H9 (cell line): Measurements from ENCODE around the gene LAMB4. TPM values are rescaled to one million over a fixed set of nuclear protein-coding genes. Genes with fewer than 3 reads are reported as not detected.

Source experiments
- DNase-seq: peaks from one replicate; pipeline ENCODE4 v3.0.0-alpha.2; 2017
- H2AFZ ChIP-seq: one replicate; pipeline ENCODE4 v1.6.1; 2013; ENCODE audit warnings: mild to moderate bottlenecking, low read length, control low read depth, moderate library complexity
- H2AK5ac ChIP-seq: 2 replicates; pipeline ENCODE4 v1.6.1; 2013; ENCODE audit warnings: low read length, control low read depth, mixed read lengths; ENCODE audit not compliant: insufficient read length
- H2BK120ac ChIP-seq: one replicate; pipeline ENCODE4 v1.6.1; 2013; ENCODE audit warnings: low read depth, mild to moderate bottlenecking, low read length, control low read depth, inconsistent platforms; ENCODE audit not compliant: poor library complexity, severe bottlenecking
- H2BK12ac ChIP-seq: 2 replicates; pipeline ENCODE4 v1.6.1; 2013; ENCODE audit warnings: low read length, control low read depth, mixed read lengths, low read depth; ENCODE audit not compliant: insufficient read length
- H2BK15ac ChIP-seq: 2 replicates; pipeline ENCODE4 v1.6.1; 2013; ENCODE audit warnings: low read depth, low read length, control low read depth
- H2BK20ac ChIP-seq: one replicate; pipeline ENCODE4 v1.6.1; 2013; ENCODE audit warnings: low read depth, mild to moderate bottlenecking, low read length, control low read depth, inconsistent platforms; ENCODE audit not compliant: poor library complexity, severe bottlenecking
- H2BK5ac ChIP-seq: 2 replicates; pipeline ENCODE4 v1.6.1; 2013; ENCODE audit warnings: low read length, control low read depth, mixed read lengths; ENCODE audit not compliant: insufficient read length
- H3K14ac ChIP-seq: 2 replicates; pipeline ENCODE4 v1.6.1; 2013; ENCODE audit warnings: low read length, control low read depth; ENCODE audit not compliant: insufficient read depth
- H3K18ac ChIP-seq: 2 replicates; pipeline ENCODE4 v1.6.1; 2013; ENCODE audit warnings: low read depth, mild to moderate bottlenecking, mixed read lengths, low read length, control low read depth; ENCODE audit not compliant: insufficient read length
- H3K23ac ChIP-seq: 2 replicates; pipeline ENCODE4 v1.6.1; 2013; ENCODE audit warnings: low read length, control low read depth, mixed read lengths, low read depth; ENCODE audit not compliant: insufficient read length
- H3K23me2 ChIP-seq: 2 replicates; pipeline ENCODE4 v1.6.1; 2013; ENCODE audit warnings: low read depth, mild to moderate bottlenecking, mixed read lengths, low read length, control low read depth; ENCODE audit not compliant: insufficient read length, poor library complexity, severe bottlenecking
- H3K27ac ChIP-seq: 2 replicates; pipeline ENCODE4 v1.5.1; 2013; ENCODE audit warnings: low read length, control low read depth, mixed read lengths, low read depth; ENCODE audit not compliant: insufficient read length
- H3K27me3 ChIP-seq: 2 replicates; pipeline ENCODE4 v1.6.1; 2013; ENCODE audit warnings: low read length, control low read depth, inconsistent platforms; ENCODE audit not compliant: insufficient read depth
- H3K4ac ChIP-seq: 2 replicates; pipeline ENCODE4 v1.6.1; 2013; ENCODE audit warnings: low read depth, mild to moderate bottlenecking, control low read depth, inconsistent platforms, low read length, moderate library complexity
- H3K4me1 ChIP-seq: 2 replicates; pipeline ENCODE4 v1.6.1; 2013; ENCODE audit warnings: low read length, control low read depth, inconsistent platforms; ENCODE audit not compliant: insufficient read depth
- H3K4me2 ChIP-seq: 2 replicates; pipeline ENCODE4 v1.6.1; 2013; ENCODE audit warnings: low read length, control low read depth, mixed read lengths; ENCODE audit not compliant: insufficient read length, insufficient read depth
- H3K56ac ChIP-seq: 2 replicates; pipeline ENCODE4 v1.6.1; 2013; ENCODE audit warnings: low read depth, mild to moderate bottlenecking, mixed read lengths, low read length, control low read depth; ENCODE audit not compliant: insufficient read length
- H3K79me1 ChIP-seq: 2 replicates; pipeline ENCODE4 v1.6.1; 2013; ENCODE audit warnings: low read depth, mild to moderate bottlenecking, moderate library complexity, low read length, control low read depth, inconsistent platforms; ENCODE audit not compliant: insufficient read depth, poor library complexity, severe bottlenecking
- H3K79me2 ChIP-seq: 2 replicates; pipeline ENCODE4 v1.6.1; 2013; ENCODE audit warnings: low read length, control low read depth, inconsistent platforms; ENCODE audit not compliant: insufficient read depth
- H3K9ac ChIP-seq: 2 replicates; pipeline ENCODE4 v1.6.1; 2013; ENCODE audit warnings: low read length, control low read depth, mixed read lengths; ENCODE audit not compliant: insufficient read length; ENCODE audit errors: extremely low read depth
- H3K9me3 ChIP-seq: one replicate; pipeline ENCODE4 v1.6.1; 2013; ENCODE audit warnings: low read depth, low read length, inconsistent platforms; ENCODE audit not compliant: control insufficient read depth
- H3T11ph ChIP-seq: one replicate; pipeline ENCODE4 v1.6.1; 2013; ENCODE audit warnings: mild to moderate bottlenecking, low read length, control low read depth, inconsistent platforms
- H4K20me1 ChIP-seq: one replicate; pipeline ENCODE4 v1.6.1; 2013; ENCODE audit not compliant: control insufficient read depth, insufficient read length, insufficient read depth
- H4K5ac ChIP-seq: 2 replicates; pipeline ENCODE4 v1.6.1; 2013; ENCODE audit warnings: low read depth, mild to moderate bottlenecking, mixed read lengths, low read length, control low read depth; ENCODE audit not compliant: insufficient read length
- H4K8ac ChIP-seq: replicated peaks from 2 replicates; pipeline ENCODE4 v1.6.1; 2013; ENCODE audit warnings: low read length, control low read depth, mixed read lengths, low read depth; ENCODE audit not compliant: insufficient read length
- H4K91ac ChIP-seq: 2 replicates; pipeline ENCODE4 v1.6.1; 2013; ENCODE audit warnings: low read depth, mild to moderate bottlenecking, moderate library complexity, mixed read lengths, low read length, control low read depth; ENCODE audit not compliant: insufficient read length
- H3K27ac Mint-ChIP-seq, 3 experiments: 2 replicates in 2 of 3; 3 replicates in 1 of 3; pipeline ENCODE4 v1.8.0; 2020 to 2021; ENCODE audit warnings: mixed read lengths in 3 of 3, mild to moderate bottlenecking in 1 of 3, moderate library complexity in 1 of 3
- H3K27me3 Mint-ChIP-seq: 2 replicates; pipeline ENCODE4 v1.8.0; 2021; ENCODE audit warnings: low read depth, mild to moderate bottlenecking, moderate library complexity, mixed read lengths
- H3K36me3 Mint-ChIP-seq, 3 experiments: 2 replicates in 2 of 3; 3 replicates in 1 of 3; pipeline ENCODE4 v1.8.0; 2020 to 2021; ENCODE audit warnings: low read depth in 3 of 3, mixed read lengths in 3 of 3; ENCODE audit not compliant: insufficient read depth in 1 of 3
- H3K4me1 Mint-ChIP-seq, 2 experiments: 2 replicates each; pipeline ENCODE4 v1.8.0; 2020; ENCODE audit warnings: mixed read lengths in 2 of 2
- H3K4me3 Mint-ChIP-seq, 2 experiments: 2 replicates in 1 of 2; 3 replicates in 1 of 2; pipeline ENCODE4 v1.8.0; 2020 to 2021; ENCODE audit warnings: mild to moderate bottlenecking in 2 of 2, mixed read lengths in 2 of 2, moderate library complexity in 1 of 2
- H3K9me3 Mint-ChIP-seq, 2 experiments: 2 replicates in 1 of 2; 3 replicates in 1 of 2; pipeline ENCODE4 v1.8.0; 2020; ENCODE audit warnings: mild to moderate bottlenecking in 2 of 2, mixed read lengths in 2 of 2, moderate library complexity in 1 of 2
- WGBS: extraction: QIAGEN DNeasy Blood & Tissue Kit; methylation state at CpG from one replicate; pipeline ENCODE4 v1.1.7; 2013; ENCODE audit warnings: missing lambda C conversion rate, low lambda C conversion rate, mixed read lengths; ENCODE audit not compliant: insufficient read length; ENCODE audit errors: extremely low coverage; 5-methylcytosine and 5-hydroxymethylcytosine counted together
- total RNA-seq: library from RNA; stranded (reverse); gene quantifications from 2 replicates; pipeline ENCODE4 v1.2.1, GENCODE V29; 2021
- TF ChIP-seq, protein P1 (sequence below): fragments of 200-600 bp; sonication (generic); conservative IDR thresholded peaks from 3 replicates; pipeline ENCODE4 v1.8.0; 2021; ENCODE audit warnings: antibody characterized with exemption, mild to moderate bottlenecking

LAMB4 gene
- total RNA-seq, 1 experiment from 2014 or later: not detected

DNA sequence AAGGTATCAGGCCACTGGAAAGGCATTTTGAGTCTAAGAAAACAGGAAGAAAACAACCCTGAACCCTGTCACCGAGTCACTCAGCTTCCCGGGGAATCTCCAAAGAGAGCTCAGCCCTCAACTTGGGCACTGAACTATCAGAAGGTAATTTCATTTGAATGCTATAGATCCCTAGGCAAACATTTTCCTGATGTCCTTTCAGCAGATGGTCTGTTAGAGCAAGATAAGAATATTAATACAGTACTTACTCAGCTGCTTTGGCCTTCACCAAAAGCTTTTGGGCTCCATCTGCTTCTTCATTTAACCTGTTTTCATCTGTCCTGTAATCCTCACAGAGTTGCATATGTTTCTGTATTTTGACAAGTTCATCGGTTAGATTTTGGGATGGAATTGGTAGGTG, 93.0 kb downstream of the LAMB4 start:
- H3K56ac ChIP-seq: no peak overlapping the region
- no peaks in the 10 kb centered on the region for H4K20me1 ChIP-seq
- no peaks in the 10 kb centered on the region for H3K9me3 ChIP-seq
- no peak overlapping the region for H2BK120ac ChIP-seq
- no peak overlapping the region for H3K27ac ChIP-seq
- no peak overlapping the region for H2BK20ac ChIP-seq
- no peaks in the 10 kb centered on the region for H3K79me2 ChIP-seq
- no peaks in the 10 kb centered on the region for H3K23me2 ChIP-seq
- TF ChIP-seq, protein P1, sequence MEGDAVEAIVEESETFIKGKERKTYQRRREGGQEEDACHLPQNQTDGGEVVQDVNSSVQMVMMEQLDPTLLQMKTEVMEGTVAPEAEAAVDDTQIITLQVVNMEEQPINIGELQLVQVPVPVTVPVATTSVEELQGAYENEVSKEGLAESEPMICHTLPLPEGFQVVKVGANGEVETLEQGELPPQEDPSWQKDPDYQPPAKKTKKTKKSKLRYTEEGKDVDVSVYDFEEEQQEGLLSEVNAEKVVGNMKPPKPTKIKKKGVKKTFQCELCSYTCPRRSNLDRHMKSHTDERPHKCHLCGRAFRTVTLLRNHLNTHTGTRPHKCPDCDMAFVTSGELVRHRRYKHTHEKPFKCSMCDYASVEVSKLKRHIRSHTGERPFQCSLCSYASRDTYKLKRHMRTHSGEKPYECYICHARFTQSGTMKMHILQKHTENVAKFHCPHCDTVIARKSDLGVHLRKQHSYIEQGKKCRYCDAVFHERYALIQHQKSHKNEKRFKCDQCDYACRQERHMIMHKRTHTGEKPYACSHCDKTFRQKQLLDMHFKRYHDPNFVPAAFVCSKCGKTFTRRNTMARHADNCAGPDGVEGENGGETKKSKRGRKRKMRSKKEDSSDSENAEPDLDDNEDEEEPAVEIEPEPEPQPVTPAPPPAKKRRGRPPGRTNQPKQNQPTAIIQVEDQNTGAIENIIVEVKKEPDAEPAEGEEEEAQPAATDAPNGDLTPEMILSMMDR: no peak
- no peak overlapping the region for H2BK5ac ChIP-seq
- no peak overlapping the region for H2AK5ac ChIP-seq
- no peak overlapping the region for H3K4me3 Mint-ChIP-seq
- no peaks in the 10 kb centered on the region; the same call in 1 of the 2 replicates for H3K4me1 ChIP-seq
- DNase-seq: no peak
- no peak overlapping the region for H4K8ac ChIP-seq
- H3K27ac Mint-ChIP-seq: no peak overlapping the region
- no peak overlapping the region for H4K5ac ChIP-seq
- no peak overlapping the region for H3K4me2 ChIP-seq
- H3K23ac ChIP-seq: no peak overlapping the region
- H2BK12ac ChIP-seq: no peak overlapping the region
- H3K9ac ChIP-seq: no peak overlapping the region
- WGBS: no CpG with 5 or more reads among the region's 3 CpGs
- no peak overlapping the region for H4K91ac ChIP-seq
- no peaks in the 10 kb centered on the region for H3K27me3 Mint-ChIP-seq
- no peak overlapping the region for H3K4ac ChIP-seq
- H2AFZ ChIP-seq: no peak overlapping the region
- no peak overlapping the region for H3K14ac ChIP-seq
- H3K27me3 ChIP-seq: no peaks in the 10 kb centered on the region
- H3K79me1 ChIP-seq: no peaks in the 10 kb centered on the region
- no peak overlapping the region for H2BK15ac ChIP-seq
- H3K9me3 Mint-ChIP-seq: no peaks in the 10 kb centered on the region
- H3T11ph ChIP-seq: no peak overlapping the region
- peaks cover 12 to 26% of the 10 kb centered on the region in 2 experiments for H3K4me1 Mint-ChIP-seq
- no peaks in the 10 kb centered on the region for H3K36me3 Mint-ChIP-seq
- no peak overlapping the region for H3K18ac ChIP-seq
